ENCODE results near the gene DARS2. TPM values are rescaled to one million over a fixed set of nuclear protein-coding genes. Genes with fewer than 3 reads are reported as not detected.

DARS2 gene
- total and polyA plus RNA-seq, 2 experiments from 2014 or later: 13.1 to 17.7 TPM

DNA sequence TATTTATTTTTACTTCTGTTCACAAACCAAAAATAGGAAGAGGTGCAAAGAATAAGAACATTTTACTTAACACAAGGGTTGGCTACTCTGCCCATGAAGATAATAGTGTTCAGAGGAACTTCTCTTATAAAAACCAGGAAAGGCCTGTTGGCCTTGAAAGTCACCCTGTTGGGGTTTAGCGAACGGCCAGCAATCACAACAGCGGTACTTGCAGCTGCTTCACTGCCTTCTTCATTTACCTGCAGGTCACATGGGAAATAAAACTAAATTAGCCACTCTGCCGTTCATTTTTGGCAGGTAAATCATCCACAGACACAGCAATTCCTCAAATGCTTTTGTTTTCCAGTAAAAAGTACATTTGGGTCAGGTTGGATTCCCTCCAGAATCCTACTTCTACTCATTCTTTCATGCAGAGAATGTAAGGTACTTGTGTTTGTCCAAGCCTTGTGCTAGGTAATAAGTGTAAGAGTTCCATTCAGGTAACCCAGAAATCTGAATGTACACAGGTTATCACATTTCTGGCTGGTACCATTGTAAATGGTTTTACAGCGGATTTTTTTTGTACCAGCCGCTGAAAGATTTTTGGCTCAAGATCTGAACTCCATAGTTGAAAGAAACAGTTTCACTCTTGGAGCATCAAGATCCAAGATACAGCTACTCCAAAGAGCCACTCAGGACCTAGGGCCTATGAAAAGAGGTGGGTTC, 79.5 kb downstream of the DARS2 start:
- Histone ChIP-seq H2AFZ (no peak overlapping the region), H3K27ac (no peak overlapping the region), H3K36me3 (replicated peaks; ENCODE audit: insufficient read depth, low read depth) (no peaks in the 10 kb centered on the region), H3K9me2 (replicated peaks; ENCODE audit: insufficient read depth) (no peaks in the 10 kb centered on the region), H3K4me1 (ENCODE audit: insufficient read depth) (no peaks in the 10 kb centered on the region), H3K79me2 (no peaks in the 10 kb centered on the region), H3K9me3 (ENCODE audit: low read depth) (no peaks in the 10 kb centered on the region), H3K27me3 (no peaks in the 10 kb centered on the region), H3K4me2 (no peak overlapping the region), H4K20me1 (ENCODE audit: insufficient read depth, poor library complexity, severe bottlenecking) (no peaks in the 10 kb centered on the region), H3K4me3 (no peak overlapping the region)
- DNase-seq (ENCODE audit: low spot score): no peak
- WGBS (ENCODE audit: low lambda C conversion rate, missing lambda C conversion rate): 79% methylated on average over 6 of the region's 6 CpGs
- no peak for TF ChIP-seq EZH2 (IDR thresholded peaks at IDR 0.05; ENCODE audit: borderline replicate concordance)
- TF ChIP-seq CTCF (IDR thresholded peaks at IDR 0.05; ENCODE audit: poor library complexity): no peak
- TF ChIP-seq EZH2phosphoT487 (IDR thresholded peaks at IDR 0.05; ENCODE audit: low read depth, severe bottlenecking, unreplicated experiment): no peak

Small RNA genes lying within 50 kb of the gene (small RNA-seq; reads per million reads assigned to genes)
- not detected for gene RF00019

Other genes starting within 250 kb of the DARS2 start
- gene SLC9C2, start 221.6 kb upstream of the DARS2 start, total RNA-seq: 0.77 TPM in 1 of 2 replicates, not detected in the other
- gene SLC9C2, start 221.6 kb upstream of the DARS2 start, polyA plus RNA-seq: 0.71 and 1.1 TPM in 2 replicates
- gene TEX50, start 189.3 kb upstream of the DARS2 start, total RNA-seq: not detected in 2 replicates
- gene TEX50, start 189.3 kb upstream of the DARS2 start, polyA plus RNA-seq: not detected in 2 replicates
- 0.10 TPM in 1 of 2 replicates, not detected in the other for gene ANKRD45, start 154.8 kb upstream of the DARS2 start, total RNA-seq
- 1.0 and 2.2 TPM in 2 replicates for gene ANKRD45, start 154.8 kb upstream of the DARS2 start, polyA plus RNA-seq
- gene KLHL20, start 109.7 kb upstream of the DARS2 start, total RNA-seq: 23.1 and 24.2 TPM in 2 replicates
- 10.0 and 15.6 TPM in 2 replicates for gene KLHL20, start 109.7 kb upstream of the DARS2 start, polyA plus RNA-seq
- gene CENPL, start 210 bp downstream of the DARS2 start, total RNA-seq: 6.1 and 8.4 TPM in 2 replicates
- 4.2 and 5.8 TPM in 2 replicates for gene CENPL, start 210 bp downstream of the DARS2 start, polyA plus RNA-seq
- gene GAS5, start 43.3 kb downstream of the DARS2 start, total RNA-seq: 495 and 553 TPM in 2 replicates
- 162 and 174 TPM in 2 replicates for gene GAS5, start 43.3 kb downstream of the DARS2 start, polyA plus RNA-seq
- gene ZBTB37, start 43.7 kb downstream of the DARS2 start, total RNA-seq: 9.2 and 9.3 TPM in 2 replicates
- gene ZBTB37, start 43.7 kb downstream of the DARS2 start, polyA plus RNA-seq: 0.99 and 1.0 TPM in 2 replicates
- gene SERPINC1, start 92.7 kb downstream of the DARS2 start, total RNA-seq: 123 and 125 TPM in 2 replicates
- gene SERPINC1, start 92.7 kb downstream of the DARS2 start, polyA plus RNA-seq: 53.5 and 85.4 TPM in 2 replicates
- gene RC3H1, start 197.7 kb downstream of the DARS2 start, total RNA-seq: 22.8 and 32.6 TPM in 2 replicates
- 5.8 and 5.9 TPM in 2 replicates for gene RC3H1, start 197.7 kb downstream of the DARS2 start, polyA plus RNA-seq